HS-5 (cell line): ENCODE results near the gene EDC3.
"Not testable (repeated sequence)": the region's sequence is repeated elsewhere in the genome, so short reads cannot be mapped to it uniquely, and the experiment has no call there.

Experiments used
- DNase-seq: peaks from one replicate; pipeline ENCODE4 v3.0.0-alpha.2; 2012; ENCODE audit warnings: low read depth

The EDC3 gene

DNA sequence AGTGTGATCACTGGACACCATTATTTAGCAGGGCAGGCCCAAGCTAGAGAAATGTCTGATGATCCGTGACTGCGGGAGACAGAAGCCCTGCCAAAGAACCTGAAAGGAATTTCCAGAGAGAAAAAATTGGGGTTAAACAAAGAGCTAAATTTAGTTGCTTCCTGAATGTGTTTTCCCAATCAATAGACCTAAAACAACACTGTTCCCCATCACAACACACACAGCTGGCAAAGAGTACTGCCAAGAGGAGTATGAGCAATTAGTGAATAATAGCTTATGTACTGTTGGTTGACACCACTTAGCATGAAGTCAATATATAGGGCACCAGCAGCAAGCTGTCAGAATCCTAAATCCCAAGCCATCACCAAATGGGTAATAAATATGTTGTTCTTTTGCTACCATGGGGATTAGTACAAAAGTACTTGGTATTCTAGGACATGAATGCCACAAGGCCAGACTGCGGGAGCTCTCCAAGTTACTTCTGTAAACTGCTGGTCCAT, 44.5 kb downstream of the EDC3 start:
- DNase-seq, result no peak

DNA sequence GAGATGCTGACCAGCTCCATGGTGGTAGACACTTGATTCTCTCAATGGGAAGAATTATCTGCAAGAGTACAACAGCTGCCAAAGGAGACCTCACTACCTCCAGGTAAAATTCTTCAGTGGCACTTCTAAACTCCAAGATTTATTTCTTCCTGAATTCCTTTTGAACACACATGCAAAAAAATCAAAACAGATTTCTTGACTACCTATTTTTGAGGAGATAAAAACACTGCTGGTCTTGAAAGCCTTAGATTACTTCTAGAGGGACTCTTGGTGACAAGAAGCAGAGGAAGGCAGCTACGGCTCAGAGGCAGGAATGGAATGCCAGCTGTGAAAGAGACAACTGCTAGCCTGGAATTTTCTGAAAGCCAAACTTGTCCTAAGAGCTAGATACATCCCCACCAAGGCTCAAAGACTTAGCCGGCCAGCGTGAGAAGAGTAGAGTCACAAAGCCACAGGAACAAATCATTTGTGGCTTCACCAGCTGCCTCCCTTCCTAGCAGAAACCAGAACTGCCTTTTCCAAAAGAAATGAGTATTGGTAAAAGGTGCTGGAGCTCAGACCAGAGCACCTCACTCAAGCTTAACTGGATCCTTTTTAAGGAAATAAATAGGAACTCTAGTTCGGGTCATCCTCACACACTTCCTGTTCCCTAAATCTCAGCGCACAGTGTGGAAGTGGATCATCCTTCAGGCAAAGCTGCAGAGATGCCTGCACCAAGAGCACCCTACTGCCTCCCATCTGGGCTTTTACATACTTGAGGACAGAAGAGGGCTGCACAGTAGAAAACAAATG, 47.6 kb downstream of the EDC3 start:
- no peak for DNase-seq

DNA sequence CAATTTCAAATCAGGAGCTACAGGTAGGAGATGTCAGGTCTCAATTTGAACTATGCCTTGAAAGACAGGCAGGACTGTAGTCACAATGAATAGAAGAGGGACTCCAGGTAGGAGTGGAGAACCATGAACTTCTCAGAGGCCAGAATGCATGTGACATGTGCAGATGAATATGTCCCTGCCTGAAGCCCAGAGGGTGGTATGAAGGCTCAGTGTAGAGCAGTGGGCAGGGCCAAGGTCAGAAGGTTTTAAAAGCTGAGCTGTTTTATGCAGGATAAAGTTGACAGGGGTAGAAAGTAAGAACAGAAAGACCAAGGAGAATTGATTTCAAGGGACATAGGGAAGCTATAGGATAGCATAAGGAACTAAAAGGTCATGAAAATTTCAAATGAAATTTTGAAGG, 49.3 kb downstream of the EDC3 start:
- no peak for DNase-seq

DNA sequence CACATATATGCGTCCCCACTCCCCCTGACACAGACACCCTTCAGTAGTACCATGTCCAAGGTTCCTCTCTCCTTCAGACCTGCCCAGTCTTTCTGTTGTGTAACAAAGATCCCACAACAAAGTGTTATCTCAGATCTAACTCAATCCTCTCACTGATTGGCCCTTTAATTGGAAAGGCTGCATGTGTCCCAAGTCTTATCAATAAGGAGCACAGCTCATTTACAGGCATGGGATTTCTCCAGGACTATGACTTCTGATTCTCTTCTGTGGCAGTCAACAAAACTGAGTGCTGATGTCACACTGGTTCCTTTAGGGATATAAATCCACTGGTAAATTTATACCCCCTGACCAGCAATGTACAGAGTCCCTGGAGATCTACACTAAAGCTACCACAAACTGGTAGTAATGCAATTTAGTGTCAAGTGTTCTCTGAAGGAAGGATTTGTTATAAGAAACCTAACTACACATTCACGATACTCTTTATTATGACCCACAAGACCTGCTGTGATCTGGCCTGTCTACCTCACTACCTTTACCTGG, 52.1 kb downstream of the EDC3 start:
- DNase-seq, result no peak

DNA sequence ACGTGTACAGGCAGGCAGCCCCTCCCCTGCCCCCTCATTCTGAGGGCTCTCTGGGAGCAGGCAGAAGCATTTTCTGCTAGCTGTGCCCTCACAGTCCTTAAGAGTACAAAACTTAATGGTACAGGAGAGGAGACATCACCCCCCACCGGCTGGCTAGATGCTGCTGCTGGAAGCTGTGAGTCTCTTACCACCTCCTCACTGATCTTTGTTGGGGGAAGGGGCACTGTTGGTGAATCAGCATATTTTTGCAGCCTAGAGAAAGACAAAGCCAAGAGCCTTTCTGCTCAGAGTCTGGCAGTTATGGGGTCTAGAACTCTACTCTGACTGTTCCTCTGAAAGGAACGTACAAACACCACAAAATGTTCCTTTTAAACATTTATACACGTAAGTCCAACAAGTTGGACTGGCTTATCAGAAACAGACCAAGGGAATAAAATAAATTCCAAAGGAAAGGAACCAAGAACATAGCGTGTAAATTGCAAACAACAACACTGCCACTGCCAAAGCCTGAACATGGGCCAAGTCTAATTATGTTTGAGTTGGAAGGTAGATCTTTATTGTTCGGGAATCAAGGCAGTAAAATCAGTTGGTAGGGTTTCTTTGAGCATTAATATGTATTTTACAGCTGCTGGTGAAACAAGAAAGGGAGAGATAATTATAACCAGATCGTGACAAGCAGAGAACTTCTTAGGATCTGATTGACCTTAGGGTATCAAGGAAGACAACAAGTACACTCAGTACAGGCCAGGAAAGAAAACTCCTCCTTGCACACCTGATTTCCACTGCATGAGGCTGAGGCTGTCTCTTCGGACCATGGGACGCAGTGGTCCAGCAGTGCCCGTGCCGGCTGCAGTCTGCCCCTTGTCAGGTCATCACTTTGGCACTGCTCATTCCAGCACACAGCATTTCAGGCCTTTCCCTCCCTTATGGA, 52.8 kb downstream of the EDC3 start:
- DNase-seq, result no peak

DNA sequence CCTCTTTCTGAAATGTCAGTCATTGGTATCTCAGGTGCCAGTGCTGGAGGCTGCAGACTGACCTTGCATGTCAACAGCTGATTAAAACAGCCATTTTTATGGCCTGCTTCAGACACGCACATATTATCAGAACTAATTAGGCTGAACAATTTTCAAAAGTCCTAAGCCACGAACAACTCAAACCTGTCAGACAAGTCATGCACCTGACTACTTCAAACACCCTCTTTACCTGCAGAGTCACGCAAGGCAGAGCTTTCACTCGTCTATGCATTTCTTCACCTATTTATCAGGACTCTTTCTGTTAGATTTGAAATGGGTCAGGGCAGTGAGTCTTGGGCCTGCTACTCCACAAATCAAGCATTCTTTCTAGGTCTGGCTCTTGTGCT, 53.5 kb downstream of the EDC3 start:
- no peak for DNase-seq

DNA sequence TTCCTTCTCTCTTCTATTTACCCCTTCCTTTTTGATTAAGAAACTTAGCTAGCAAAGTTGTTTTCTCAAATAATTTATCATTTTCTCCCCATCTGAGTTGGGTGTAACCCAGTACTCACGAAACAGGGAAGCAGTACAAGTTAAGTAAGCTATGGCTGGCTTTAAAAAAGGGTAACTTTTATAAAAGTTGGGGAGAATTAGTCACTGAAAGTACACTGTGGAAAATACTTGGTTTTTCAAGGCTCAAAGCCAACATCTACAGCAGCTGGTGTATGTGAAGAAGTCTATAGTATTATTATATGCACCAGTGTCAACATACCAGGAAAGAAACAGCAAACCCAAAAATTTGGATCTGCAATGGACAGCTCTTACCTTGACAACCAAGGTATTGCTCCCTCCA, 54.7 kb downstream of the EDC3 start:
- no peak for DNase-seq

DNA sequence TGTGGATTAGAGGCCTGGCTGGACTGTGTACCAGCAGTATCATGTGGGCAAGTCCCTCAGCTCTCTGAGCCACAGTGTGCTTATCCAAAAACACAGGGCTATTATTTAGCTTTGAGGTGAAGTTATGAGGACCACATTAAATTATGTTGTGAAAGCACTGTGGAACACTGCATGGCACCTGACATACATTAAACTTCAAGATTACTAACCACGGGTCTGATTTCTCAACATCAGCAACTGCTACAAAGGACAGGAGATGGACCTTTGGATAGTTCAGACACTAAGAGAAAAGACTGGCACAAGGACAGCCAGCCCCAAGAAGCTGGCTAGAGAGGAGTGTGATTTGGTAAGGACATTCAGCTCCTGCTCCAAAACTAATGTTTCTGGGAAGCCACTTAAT, 58.8 kb downstream of the EDC3 start:
- no peak for DNase-seq

DNA sequence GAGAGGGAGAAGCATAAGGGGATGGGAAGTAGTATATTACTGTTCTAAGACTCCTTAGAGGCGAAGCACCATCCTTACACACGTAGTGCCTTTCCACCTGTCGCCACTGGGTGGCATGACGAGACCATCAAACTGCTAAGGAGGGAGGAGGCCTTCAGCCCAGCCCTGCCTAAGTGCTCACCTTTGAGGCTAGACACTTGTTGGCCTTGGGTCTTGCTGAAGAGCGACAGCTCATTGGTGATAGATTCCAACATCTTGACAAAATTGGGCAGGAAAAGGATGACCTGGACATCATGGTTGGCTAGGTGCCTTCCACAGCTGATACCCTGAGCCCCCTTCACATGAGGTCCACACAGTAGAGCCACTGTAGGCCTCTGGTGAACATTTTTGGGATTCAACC, 60.6 kb downstream of the EDC3 start:
- DNase-seq, result no peak

DNA sequence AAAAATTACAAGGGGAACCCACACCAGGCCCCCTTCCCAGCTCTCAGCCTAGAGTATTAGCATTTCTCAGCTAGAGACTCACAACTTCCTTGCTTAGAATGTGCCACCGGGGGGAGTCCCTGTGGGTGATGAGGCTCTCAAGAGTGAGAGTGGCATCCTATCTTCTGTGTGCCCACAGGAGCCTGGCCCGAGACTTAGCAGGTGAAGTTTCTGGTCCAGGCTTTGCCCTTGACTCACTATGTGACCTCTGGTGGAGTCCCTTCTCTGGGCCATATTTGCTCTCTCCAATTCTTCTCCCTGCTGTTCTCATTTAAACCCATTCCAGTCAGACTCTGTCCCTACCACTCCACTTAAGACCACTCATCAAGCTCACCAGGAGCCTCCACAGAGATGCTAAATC, 62.0 kb downstream of the EDC3 start:
- DNase-seq, result no peak

DNA sequence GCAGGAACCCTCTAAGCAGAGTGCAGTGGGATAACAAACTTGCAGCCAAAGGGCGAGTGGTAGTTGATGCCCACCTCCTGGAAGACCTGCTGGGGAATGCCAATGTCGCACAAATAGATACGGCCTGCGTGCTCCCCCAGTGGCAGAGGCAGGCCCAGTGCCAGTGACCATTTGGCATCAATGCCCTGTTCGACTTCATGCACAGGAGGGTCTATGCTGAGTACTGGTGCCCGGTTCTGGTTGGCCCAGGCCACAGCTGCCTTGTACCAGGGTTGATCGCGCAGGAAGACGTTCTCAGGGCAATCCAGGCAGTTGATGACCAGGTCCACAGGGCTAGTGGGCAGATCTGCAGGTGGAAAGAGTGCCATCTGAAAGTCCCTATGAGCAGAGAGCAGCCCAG, 63.2 kb downstream of the EDC3 start:
- DNase-seq, result no peak

DNA sequence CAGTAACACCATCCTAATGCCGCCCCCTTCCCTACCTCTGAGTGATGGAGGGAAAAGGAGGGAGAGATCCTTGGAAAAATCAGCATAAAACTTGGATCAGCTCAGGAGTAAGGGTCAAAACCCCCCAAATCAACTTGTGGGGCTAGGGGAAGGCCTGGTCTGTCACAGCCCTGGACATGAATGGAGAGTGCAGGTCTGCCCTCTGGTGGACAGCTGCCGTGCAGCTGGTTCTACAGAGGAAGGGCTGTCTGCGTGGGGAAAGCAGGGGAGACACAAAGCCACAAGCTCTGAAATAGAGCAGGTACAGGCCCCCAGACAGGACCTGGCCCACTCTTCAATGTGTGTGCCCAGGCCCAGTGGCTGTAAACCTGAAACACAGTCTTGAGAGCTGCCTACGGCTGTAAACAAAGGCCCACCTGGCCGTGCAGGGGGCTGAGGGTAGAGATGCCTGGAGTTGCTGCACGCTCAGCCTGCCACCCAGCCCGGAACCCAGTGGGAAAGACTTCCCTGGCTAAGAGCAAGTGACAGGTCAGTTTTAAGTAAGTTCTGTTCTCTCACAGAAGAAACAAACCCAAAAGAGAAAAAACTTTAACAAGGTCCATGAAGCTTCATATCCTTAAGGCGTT, 63.8 kb downstream of the EDC3 start:
- DNase-seq, result no peak

DNA sequence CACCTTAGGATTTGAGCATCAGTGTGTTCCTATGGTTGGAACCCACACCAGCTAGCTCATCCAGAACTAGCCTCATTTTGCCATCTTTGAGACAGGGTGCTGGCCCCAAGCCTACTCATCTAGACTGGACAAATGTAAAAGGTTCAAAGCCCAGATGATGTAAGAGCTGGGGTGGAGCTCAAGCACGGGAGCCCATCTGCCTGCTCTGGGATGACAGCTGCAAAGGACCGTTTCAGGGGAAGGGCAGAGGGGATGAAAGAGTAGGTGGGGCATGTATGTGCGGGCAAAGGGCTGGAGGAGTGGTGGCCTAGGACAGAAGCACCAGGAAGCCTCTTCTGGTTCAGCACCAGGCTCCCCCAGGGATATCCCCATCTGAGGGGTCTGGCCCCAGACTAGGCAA, 64.4 kb downstream of the EDC3 start:
- DNase-seq, result no peak

DNA sequence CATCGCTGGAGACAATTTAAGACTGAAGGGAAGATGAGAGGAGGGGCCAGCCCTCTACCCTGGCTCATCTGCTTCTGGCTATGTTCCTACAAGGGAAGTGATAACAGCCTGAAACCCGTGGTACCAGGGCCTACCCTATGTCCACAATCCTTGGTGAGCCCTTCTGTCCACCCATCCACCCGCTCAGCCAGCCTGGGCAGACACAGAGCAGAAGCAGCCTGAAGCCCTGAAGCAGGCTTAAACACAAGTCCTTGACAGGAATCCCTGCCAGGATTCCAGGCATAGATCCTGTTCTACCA, 64.8 kb downstream of the EDC3 start:
- no peak for DNase-seq

DNA sequence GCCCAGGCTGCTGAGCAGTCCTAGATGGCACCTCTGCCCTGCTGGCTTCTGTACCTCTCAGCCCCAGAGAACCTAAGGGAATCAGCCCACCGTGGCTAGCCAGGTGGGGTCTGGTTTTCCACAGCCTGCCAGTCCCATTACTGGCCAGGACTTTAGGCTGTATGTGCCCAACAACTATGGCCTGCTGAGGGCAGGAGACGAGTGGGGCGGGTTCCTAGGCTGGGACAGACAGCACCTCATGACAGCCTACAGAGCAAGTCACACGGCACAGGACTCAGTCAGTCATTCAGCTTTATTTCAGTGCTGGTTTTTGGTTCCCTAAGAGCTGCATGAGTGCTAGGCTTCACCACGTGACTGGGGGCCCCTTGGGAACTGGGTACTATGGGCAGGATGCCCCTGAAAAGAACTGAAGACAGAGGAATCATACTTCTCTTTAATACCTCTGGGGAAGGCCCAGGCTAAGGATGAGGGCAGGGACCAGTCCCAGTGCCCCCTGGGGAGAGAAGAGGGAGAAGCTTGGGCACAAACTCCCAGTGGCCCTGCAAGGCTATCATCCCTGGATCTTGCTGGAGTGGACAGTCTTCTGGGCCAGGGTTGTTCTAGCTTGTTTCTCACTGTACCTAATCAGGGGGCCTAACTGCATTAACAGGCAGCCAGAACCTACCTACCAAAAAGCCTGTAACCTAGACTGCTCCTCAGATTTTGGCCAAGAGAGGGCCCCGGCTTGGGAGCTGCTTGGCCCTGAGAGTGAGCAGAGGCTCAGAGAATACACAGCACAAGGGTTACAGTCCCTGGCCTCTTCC, 65.3 kb downstream of the EDC3 start:
- no peak for DNase-seq

DNA sequence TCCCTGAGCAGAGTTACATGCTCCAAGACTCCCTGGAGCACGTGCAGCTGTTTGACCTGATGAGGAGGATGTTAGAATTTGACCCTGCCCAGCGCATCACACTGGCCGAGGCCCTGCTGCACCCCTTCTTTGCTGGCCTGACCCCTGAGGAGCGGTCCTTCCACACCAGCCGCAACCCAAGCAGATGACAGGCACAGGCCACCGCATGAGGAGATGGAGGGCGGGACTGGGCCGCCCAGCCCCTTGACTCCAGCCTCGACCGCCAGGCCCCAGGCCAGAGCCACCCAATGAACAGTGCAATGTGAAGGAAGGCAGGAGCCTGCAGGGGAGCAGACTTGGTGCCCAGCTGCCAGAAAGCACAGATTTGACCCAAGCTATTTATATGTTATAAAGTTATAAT, 66.1 kb downstream of the EDC3 start:
- not testable (repeated sequence) for DNase-seq

DNA sequence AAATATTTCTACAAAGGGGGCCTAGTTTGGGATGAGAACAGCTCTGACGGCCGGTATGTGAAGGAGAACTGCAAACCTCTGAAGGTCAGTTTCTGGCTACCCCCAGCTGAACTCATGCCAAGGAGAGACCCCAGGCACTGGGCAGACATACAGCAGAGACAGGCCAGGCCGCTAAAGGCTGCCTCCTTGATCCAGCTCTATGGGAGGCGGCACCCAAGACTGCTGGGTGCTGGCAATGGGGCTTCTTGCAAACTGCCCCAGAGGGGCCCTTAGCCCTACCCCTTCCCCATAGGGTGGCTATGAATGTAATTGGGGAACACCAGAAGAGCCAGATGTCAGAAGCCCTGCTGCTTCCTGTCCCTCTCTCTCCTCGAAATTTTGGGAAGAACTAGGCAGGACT, 66.9 kb downstream of the EDC3 start:
- no peak for DNase-seq

DNA sequence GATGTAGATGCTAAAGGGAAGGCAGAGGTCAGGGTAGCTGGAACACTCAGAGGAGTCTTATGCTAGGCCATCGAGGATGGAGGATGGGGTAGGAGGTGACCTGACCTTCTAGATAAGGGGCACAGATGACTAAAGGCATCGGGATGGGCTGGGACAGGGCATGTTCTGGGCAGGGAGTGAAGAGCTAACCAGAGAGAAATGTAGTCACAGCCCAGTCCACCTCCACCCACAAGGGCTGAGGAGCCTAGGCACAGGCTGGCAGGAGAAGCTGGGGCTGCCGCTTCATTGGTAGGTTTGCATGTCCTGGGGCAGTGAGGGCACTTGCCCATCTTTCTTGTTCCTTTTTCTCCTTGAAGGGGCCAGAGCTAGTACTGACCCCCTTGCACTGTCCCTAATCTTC, 67.6 kb downstream of the EDC3 start:
- DNase-seq, result no peak

DNA sequence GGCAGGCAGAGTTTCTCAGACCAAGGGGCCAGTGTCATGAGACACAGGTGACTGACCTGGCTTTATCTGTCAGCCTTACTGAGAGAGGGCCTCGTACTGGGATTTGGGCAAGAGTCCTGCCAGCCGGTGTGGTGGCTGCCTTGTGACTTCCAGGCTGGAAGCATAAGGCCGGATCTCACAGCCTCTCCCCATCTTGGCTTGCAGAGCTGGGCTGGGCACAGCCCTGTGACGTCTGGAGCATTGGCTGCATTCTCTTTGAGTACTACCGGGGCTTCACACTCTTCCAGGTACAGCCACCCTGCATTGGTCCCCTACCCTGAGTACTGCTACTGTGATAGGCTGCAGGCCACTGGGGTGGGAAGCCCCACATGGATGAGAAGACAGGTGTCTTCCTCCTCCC, 68.1 kb downstream of the EDC3 start:
- DNase-seq, result no peak

DNA sequence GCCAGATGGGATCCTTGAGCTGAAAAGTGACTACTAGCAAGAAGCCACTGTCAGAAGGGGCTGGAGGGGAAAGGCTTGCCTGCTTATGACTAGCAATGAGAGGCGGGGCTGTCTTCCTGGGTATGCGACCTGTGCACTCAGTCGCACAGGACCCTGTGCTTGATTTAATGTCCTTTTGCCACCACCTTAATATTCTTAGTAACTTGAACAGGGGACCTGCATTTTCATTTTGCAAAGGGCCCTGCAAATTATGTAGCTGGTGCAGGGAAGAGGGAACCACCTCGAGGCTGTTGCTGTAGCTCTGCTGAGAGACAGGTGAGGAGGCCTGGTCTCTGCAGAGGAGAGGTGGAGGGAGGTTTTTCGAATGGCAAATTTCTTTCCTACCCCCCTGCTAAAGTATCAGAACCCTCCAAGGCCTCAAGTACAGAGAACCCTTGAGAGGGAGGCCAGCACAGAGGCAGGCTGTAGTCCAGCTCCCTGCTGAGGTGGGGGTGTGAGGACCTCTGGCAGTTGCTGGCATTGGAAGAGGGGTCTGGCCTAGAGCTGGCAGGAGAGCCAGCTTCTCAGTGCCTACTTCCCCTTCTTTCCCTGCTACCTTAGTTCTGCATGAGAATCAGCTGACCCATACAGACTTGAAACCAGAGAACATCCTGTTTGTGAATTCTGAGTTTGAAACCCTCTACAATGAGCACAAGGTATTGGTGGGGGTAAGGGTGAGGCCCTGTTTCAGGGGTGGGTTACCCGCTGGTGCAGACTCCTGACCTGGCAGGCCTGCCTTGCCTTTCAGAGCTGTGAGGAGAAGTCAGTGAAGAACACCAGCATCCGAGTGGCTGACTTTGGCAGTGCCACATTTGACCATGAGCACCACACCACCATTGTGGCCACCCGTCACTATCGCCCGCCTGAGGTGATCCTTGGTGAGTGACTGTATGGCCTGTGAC, 68.8 kb downstream of the EDC3 start:
- DNase-seq, result no peak

DNA sequence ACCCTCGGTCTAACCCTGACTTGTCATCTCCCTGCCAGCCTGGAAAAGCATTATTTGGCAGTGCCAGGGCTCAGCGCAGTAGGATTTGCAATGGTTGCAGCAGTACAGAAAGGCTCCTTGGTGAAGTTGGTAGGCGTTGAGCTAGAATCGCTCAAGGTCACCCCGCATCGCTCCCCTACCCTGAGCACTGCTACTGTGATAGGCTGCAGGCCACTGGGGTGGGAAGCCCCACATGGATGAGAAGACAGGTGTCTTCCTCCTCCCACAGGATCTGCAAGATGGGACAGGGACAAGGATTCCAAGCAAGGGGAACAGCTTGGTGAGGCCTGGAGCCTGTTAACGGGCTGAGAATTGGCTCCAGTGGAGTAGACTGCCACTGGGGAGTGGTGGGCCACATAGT, 69.5 kb downstream of the EDC3 start:
- DNase-seq, result no peak
